Measurements from ENCODE around the gene EPHB2.
"Not testable (repeated sequence)": the region's sequence is repeated elsewhere in the genome, so short reads cannot be mapped to it uniquely, and the experiment has no call there.

The EPHB2 gene

GRCh38 chr1:22920026-22920733, 209.5 kb downstream of the EPHB2 start:
- no peak for DNase-seq

- DNase-seq = no peak
Observed at GRCh38 chr1:22920734-22921451, 210.3 kb downstream of the EPHB2 start.

GRCh38 chr1:22921452-22922126, 210.9 kb downstream of the EPHB2 start:
- no peak for DNase-seq

DNA sequence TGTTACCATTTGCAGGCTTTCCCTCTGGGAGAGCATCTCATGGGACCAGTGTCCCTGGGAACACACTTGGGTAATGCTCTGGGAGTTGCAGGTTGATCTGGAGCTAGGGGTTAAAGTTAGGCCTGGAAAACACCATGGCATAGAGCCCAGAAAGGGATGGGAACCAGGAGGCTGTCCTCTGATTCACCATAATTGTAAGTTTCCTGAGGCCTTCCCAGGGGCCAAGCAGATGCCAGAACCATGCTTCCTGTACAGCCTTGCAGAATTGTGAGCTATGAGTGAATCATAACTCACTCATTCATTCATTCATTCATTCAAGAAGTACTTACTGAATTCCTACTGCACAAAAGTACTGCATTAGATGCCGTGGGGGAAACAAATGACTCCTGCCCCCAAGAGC, 212.0 kb downstream of the EPHB2 start:
- DNase-seq = no peak

- no peak for DNase-seq
Observed at GRCh38 chr1:22925111-22925510, 214.5 kb downstream of the EPHB2 start.

DNA sequence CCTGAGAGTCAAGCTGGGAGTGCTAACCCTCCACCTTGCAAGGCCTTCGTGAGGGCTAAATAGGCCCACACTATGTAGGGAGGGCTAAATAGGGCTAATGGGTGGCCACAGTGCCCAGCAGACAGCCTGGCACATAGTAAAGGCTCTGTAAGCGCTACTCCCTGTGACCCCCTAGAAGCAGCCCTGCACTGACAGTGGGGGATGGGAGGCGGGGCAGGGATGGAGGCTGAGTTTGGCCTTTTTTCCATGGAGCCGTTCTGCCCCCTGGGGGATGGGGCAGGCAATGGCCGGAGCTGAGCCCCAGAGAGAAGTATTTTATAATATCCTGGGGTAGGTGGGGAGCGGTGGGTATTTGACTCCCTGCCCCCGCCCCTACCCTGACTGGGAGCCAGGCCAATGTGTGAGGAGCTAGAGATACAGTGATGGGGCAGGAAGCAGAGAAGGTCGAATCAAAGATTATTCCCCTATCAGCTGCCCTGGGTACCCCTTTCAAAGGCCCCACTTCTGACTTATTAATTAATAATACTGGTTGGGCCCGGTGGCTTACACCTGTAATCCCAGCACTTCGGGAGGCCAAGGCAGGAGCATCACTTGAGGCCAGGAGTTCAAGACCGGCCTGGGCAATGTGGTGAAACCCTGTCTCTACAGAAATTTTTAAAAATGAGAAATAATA, 219.7 kb downstream of the EPHB2 start:
- peak; percentile 27 to 48 for DNase-seq

- no peak for DNase-seq
Observed at GRCh38 chr1:22932803-22933470, 222.3 kb downstream of the EPHB2 start.

DNA sequence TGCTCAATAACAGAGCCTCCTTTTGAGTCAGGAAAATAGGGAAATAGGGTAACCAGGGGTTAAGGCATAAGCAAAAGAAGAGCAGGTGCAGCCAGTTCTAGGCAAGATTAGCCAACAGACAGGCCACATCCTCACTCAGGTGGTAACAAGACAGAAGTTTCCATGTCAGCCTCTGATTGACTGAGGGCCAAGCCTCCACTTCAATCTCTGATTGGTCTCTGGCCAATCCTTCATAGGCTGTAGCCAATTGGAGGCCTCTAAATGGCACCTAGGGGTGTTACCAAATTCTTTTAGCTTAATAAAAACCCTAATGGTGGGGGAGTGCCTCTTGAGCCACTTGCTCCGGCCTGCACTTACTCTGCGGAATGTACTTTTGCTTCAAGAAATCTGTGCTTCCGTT, 224.8 kb downstream of the EPHB2 start:
- DNase-seq = no peak

- no peak for DNase-seq
Observed at GRCh38 chr1:22936681-22937080, 226.0 kb downstream of the EPHB2 start.

DNA sequence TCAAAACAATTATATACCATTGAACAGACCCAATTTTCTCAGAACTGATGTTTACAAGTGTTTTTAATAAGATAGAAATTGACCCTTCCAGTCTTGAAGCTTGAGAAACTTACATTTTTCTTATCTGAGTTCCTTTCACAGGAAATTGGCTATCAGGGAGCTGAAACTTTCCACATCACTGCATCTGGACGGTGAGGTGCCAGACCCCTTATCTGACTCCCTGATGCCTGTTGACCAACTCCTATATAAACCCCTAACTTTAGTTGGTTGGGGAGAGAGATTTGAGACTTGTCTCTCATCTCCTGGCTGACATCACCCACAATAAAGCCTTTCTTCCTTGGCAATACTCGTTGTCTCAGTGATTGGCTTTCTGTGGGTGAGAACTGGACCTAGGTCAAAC, 230.6 kb downstream of the EPHB2 start:
- no peak for DNase-seq

DNA sequence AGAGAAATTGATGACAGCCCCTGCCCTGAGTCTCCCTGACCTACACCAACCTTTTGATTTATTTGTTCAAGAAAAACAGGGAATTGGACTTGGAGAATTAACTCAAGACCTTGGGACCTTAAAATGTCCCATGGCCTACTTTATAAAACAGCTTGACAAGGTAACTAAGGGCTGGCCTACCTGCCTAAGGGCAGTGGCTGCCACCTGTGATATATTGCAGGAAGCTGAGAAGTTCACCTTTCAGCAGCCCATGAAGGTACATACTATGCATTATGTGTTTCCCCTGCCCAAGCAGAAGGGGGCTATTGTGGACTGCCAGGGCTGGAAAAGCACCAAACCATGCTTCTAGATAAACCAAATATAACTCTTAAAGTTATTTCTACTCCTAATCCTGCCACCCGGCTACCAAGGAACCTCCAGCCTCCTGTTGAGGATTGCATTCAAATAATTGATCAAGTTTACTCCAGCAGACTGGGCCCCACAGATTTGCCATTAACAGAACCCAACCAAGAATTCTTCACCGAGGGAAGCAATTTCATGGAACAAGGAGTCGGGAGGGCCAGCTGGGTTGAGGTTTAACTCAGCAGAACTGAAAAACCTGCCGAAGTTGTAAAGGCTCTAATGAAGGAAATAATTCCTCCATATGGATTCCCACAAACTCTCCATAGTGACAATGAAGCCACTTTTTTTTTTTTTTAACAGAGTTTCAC, 233.9 kb downstream of the EPHB2 start:
- no peak for DNase-seq

DNA sequence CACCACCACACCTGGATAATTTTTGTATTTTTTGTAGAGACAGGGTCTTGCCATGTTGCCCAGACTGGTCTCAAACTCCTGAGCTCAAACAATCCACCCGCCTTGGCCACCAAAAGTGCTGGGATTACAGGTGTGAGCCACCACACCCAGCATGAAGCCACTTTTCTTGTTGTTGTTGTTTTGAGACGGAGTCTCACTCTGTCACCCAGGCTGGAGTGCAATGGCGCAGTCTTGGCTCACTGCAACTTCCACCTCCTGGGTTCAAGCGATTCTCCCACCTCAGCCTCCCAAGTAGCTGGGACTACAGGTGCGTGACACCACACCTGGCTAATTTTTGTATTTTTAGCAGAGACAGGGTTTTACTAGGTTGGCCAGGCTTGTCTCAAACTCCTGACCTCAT, 234.5 kb downstream of the EPHB2 start:
- DNase-seq = not testable (repeated sequence)

DNA sequence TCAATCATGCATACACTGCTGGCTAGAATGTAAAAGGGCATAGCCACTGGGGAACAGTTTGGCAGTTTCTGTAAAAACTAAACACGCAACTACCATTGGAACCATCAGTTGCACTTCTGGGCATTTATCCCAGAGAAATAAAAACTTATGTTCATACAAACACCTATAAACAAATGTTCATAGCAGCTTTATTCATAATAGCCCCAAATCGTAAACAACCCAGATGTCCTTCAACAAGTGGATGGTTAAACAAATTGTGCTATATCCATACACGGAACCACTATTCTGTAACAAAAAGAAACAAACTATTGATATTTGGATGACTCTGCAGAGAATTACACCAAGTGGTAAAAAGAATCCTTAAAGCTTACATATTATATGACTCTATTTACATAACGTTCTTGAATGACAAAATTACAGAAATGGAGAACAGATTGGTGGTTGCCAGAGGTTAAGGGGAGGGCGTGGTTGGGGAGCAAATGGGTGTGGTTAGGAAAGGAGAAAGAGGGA, 239.2 kb downstream of the EPHB2 start:
- no peak for DNase-seq

GRCh38 chr1:22951796-22952195, 241.2 kb downstream of the EPHB2 start:
- no peak for DNase-seq

GRCh38 chr1:22952694-22953056, 242.0 kb downstream of the EPHB2 start:
- no peak for DNase-seq

DNA sequence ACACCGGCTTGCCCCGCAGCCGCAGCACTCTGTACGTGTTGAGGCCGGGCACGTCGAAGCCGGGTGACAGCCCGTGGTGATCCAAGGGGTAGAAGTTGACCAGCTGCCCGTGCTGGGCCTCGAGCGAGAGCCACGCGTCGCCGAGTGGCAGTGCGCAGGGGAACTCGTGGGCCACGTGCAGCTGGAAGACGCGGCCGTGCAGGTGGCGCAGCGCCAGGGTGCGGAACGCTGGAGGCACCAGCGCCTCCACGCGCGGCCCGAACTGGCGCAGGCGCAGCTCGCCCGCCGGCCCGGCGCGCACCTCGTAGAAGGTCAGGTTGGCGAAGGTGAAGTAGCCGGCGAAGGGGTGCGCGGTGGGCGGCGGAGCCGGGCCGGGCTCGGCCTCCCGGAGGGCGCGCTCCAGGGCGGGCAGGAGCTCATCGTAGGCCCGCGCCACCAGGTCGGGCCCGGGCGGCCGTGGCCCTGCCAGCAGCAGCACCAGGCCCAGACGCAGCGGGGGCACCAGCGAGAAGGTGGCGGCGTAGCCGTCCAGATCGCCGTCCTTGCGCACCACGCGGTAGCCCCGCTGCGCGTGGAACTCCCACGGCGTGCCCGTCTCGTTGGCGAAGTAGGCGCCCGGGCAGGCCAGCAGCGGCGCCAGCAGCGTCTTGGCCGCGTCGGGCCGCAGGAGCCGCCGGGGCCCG, 242.6 kb downstream of the EPHB2 start:
- no peak for DNase-seq

GRCh38 chr1:22953740-22954141, 243.1 kb downstream of the EPHB2 start:
- no peak for DNase-seq

DNA sequence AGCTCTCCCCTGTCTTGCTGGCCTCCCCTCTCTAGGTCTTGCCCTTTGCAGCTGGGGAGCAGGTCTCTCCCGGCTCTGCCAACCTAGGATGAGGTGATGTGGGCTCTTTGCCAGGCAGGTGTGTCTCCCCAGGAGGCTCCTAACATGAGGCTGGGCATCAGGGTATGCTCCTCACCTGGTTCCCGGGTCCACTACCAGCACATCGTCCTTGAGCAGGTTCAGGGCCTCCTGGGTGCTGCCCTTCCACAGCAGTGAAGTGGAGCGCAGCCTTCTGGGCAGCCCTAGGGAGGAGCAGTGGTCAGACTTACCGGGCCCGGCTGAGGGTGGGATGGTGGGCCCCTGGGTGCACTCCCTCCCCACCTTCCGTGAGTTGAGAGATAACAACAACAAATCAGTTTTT, 244.5 kb downstream of the EPHB2 start:
- DNase-seq = no peak

DNA sequence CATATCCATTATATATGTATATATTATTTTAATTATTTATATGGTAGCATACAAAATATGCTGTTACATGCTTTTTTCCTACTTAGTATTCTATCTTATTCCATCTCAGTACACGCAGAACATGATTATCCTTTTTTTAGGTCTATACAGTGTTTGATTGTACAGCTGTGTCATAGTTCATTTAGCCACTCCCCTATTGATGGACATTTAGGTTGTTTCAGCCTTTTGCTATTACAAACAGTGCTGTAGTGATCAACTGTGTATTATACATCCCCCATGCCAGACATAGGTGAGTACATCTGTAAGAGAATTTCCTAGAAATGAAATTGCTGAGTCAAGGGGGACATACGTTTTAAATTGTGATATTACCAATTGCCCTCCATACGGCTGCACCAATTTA, 246.4 kb downstream of the EPHB2 start:
- no peak for DNase-seq

- DNase-seq = no peak
Observed at GRCh38 chr1:22958556-22958955, 247.9 kb downstream of the EPHB2 start.

DNA sequence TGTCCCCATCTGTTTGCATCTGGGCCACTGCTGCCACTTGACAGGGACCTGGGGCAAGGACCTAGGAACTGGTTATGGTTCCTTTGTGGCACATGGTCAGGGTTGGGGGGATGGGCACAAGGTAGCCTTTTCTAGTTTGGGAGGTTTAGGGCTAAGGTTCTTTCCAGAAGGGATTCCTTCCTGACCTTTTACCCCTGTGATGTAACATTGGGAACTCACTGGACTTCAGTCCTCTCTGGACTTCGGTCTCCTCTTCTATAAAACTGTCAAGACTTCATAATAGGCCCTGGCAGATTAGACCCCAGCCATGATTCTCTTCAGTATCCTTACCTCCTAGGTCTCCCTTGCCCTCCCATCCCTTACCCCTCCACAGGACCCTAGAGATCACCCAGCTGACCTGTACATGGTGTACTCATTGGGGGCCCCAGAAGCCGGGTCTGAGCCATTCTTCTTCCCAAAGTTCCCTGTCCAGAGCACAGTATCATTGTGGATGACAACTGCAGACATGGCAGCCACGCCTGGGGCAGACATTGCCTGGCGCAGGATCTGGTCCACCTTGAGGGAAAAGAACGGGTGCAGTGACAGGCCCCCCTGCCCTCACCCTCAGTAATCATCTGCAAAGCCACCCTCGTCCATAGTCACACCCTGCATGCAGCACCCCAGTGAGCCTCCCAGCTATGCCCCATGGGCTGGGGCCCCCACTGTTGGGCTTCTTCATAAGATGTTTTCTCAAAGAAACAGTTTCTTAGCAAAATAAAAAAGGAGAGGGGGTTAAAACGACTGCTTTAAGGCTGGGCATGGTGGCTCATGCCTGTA, 249.1 kb downstream of the EPHB2 start:
- no peak for DNase-seq

Data from Kasumi-1 (cell line).